Neuronal stem cell (in vitro differentiated cells): ENCODE results near the gene C2orf42.

Experiments
- DNase-seq: peaks from one replicate; pipeline ENCODE4 v3.0.0-alpha.2; 2013; ENCODE audit warnings: low spot score
- H2AFZ ChIP-seq: one replicate; pipeline ENCODE4 v1.6.1; 2013; ENCODE audit warnings: mild to moderate bottlenecking, low read length, inconsistent platforms
- H2AK5ac ChIP-seq: 2 replicates; pipeline ENCODE4 v1.6.1; 2013; ENCODE audit warnings: low read depth, mild to moderate bottlenecking, inconsistent platforms, low read length, moderate library complexity, mixed read lengths
- H2BK120ac ChIP-seq: 2 replicates; pipeline ENCODE4 v1.6.1; 2013; ENCODE audit warnings: low read depth, mild to moderate bottlenecking, inconsistent platforms, low read length, moderate library complexity, mixed read lengths
- H2BK12ac ChIP-seq: one replicate; pipeline ENCODE4 v1.6.1; 2013; ENCODE audit warnings: low read length, inconsistent platforms
- H2BK15ac ChIP-seq: 2 replicates; pipeline ENCODE4 v1.6.1; 2013; ENCODE audit warnings: mild to moderate bottlenecking, low read length, inconsistent platforms, mixed read lengths
- H2BK5ac ChIP-seq: one replicate; pipeline ENCODE4 v1.6.1; 2013; ENCODE audit warnings: inconsistent platforms, mild to moderate bottlenecking, low read length, moderate library complexity
- H3K14ac ChIP-seq: one replicate; pipeline ENCODE4 v1.6.1; 2013; ENCODE audit warnings: low read length, inconsistent platforms
- H3K18ac ChIP-seq: 2 replicates; pipeline ENCODE4 v1.6.1; 2013; ENCODE audit warnings: low read length, inconsistent platforms
- H3K23ac ChIP-seq: 2 replicates; pipeline ENCODE4 v1.6.1; 2013; ENCODE audit warnings: low read depth, mild to moderate bottlenecking, mixed read lengths, low read length, inconsistent platforms; ENCODE audit not compliant: poor library complexity
- H3K27ac ChIP-seq: replicated peaks from 3 replicates; pipeline ENCODE4 v1.5.1; 2013; ENCODE audit warnings: low read length, inconsistent platforms
- H3K27me3 ChIP-seq, 3 experiments: 2 replicates each; pipeline ENCODE4 v1.6.1; 2013; ENCODE audit warnings: low read length in 3 of 3, mild to moderate bottlenecking in 2 of 3, inconsistent platforms in 1 of 3, low read depth in 1 of 3, mixed read lengths in 1 of 3, moderate library complexity in 1 of 3; ENCODE audit not compliant: control insufficient read depth in 3 of 3, insufficient read depth in 3 of 3
- H3K36me3 ChIP-seq, 2 donors: replicated peaks in 1 of 2; 2 replicates each; pipeline ENCODE4 v1.6.1; 2013; ENCODE audit warnings: low read length in 2 of 2; ENCODE audit not compliant: control insufficient read depth in 2 of 2, insufficient read depth in 2 of 2
- H3K4ac ChIP-seq: 2 replicates; pipeline ENCODE4 v1.6.1; 2013; ENCODE audit warnings: inconsistent platforms, mild to moderate bottlenecking, low read length, moderate library complexity
- H3K4me1 ChIP-seq, 2 donors: 1 replicate in 1 of 2; 2 replicates in 1 of 2; pipeline ENCODE4 v1.6.1; 2013; ENCODE audit warnings: low read length in 2 of 2, low read depth in 1 of 2; ENCODE audit not compliant: control insufficient read depth in 2 of 2, insufficient read depth in 1 of 2
- H3K4me2 ChIP-seq: one replicate; pipeline ENCODE4 v1.6.1; 2013; ENCODE audit warnings: mild to moderate bottlenecking, low read length, inconsistent platforms; ENCODE audit not compliant: insufficient read depth, poor library complexity, severe bottlenecking
- H3K4me3 ChIP-seq, 2 donors: 2 replicates each; pipeline ENCODE4 v1.5.1; 2013; ENCODE audit warnings: low read length in 2 of 2, mild to moderate bottlenecking in 2 of 2, inconsistent platforms in 1 of 2, moderate library complexity in 1 of 2
- H3K79me1 ChIP-seq: one replicate; pipeline ENCODE4 v1.6.1; 2013; ENCODE audit warnings: low read depth, mild to moderate bottlenecking, inconsistent platforms, low read length, moderate library complexity
- H3K9ac ChIP-seq: one replicate; pipeline ENCODE4 v1.6.1; 2013; ENCODE audit warnings: mild to moderate bottlenecking, low read depth, low read length, inconsistent platforms; ENCODE audit not compliant: poor library complexity
- H3K9me3 ChIP-seq, 2 donors: replicated peaks in 1 of 2; 2 replicates each; pipeline versions ENCODE3 to v1.6.1; 2013; ENCODE audit warnings: low read length in 2 of 2, mild to moderate bottlenecking in 2 of 2, inconsistent platforms in 1 of 2, low read depth in 1 of 2, mixed read lengths in 1 of 2, moderate library complexity in 1 of 2; ENCODE audit not compliant: control insufficient read depth in 2 of 2, insufficient read depth in 1 of 2
- H4K8ac ChIP-seq: one replicate; pipeline ENCODE4 v1.6.1; 2013; ENCODE audit warnings: low read depth, mild to moderate bottlenecking, inconsistent platforms, low read length, moderate library complexity
- H4K91ac ChIP-seq: one replicate; pipeline ENCODE4 v1.6.1; 2013; ENCODE audit warnings: low read length, low read depth, mild to moderate bottlenecking, inconsistent platforms; ENCODE audit not compliant: poor library complexity
- WGBS, 2 donors: extraction: QIAGEN DNeasy Blood & Tissue Kit; methylation state at CpG; one replicate each; pipeline ENCODE4 v1.1.7; 2013; ENCODE audit warnings: missing lambda C conversion rate in 2 of 2, mixed read lengths in 1 of 2; ENCODE audit not compliant: insufficient read length in 2 of 2, insufficient replicate concordance in 1 of 2; ENCODE audit errors: extremely low coverage in 2 of 2; 5-methylcytosine and 5-hydroxymethylcytosine counted together

The C2orf42 gene

DNA sequence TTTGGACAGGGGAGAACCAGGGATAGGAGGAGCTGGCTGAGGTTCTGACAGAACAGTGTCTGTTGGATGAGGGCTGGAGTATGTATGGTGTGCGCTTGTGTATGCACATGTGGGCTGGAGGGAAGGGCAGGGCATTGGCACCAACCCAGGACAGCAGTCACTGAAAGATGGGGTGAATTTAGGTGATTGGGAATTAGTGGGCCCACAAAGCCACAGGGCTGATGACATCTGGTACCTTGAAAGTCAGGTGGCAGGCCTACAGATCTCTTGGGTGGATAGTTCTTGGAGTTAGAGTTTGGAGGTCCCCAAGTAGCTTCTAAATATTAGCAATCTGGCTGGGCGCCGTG lies 45.7 kb downstream of the C2orf42 start:
- Histone ChIP-seq H3K36me3 (peaks cover 0 to 6% of the 10 kb centered on the region in 2 donors), H2AK5ac (no peak overlapping the region), H3K9ac (no peak overlapping the region), H3K4me3 (no peak overlapping the region), H2AFZ (peak overlapping the region; percentile 51), H3K4me2 (no peak overlapping the region), H3K23ac (no peak overlapping the region), H3K4ac (no peak overlapping the region), H3K18ac (no peak overlapping the region), H3K27me3 (no peaks in the 10 kb centered on the region), H2BK12ac (no peak overlapping the region), H2BK5ac (no peak overlapping the region), H4K91ac (no peak overlapping the region), H3K9me3 (no peaks in the 10 kb centered on the region), H2BK15ac (no peak overlapping the region), H4K8ac (no peak overlapping the region), H3K4me1 (peaks cover 18 to 20% of the 10 kb centered on the region in 2 donors), H3K27ac (no peak overlapping the region), H3K79me1 (no peaks in the 10 kb centered on the region), H3K14ac (no peak overlapping the region), H2BK120ac (no peak overlapping the region)
- DNase-seq, result no peak
- no CpG with 5 or more reads among the region's 3 CpGs for WGBS, 2 donors

DNA sequence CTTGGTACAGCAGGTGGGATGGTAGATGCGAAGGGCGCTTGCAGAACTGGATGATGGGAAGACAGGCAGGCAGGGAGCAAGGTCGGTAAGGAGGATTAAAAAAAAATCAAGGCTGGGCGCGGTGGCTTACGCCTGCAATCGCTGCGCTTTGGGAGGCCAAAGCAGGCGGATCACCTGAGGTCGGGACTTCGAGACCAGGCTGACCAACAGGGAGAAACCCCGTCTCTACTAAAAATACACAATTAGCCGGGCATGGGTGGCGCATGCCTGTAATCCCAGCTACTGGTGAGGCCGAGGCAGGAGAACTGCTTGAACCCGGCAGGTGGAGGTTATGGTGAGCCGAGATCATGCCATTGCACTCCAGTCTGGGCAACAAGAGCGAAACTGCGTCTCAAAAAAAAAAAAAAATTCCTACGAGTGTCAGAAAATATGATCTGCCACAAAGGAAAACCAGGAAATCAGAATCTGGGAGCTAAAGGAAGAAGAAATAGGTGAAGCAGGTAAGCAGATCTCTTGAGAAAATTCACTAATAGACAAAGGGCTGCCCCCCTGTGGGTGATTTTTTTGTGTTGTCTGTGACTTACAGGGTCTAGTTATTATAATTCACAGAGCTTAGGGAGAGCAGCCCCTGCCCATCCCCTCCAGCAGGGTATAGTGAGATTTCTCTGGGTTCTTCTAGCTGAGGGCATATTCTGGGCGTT lies 46.2 kb downstream of the C2orf42 start:
- no peak overlapping the region for H3K9ac ChIP-seq
- no peak overlapping the region for H3K14ac ChIP-seq
- H3K36me3 ChIP-seq, result peaks cover 0 to under 1% of the 10 kb centered on the region in 2 donors
- H3K9me3 ChIP-seq, result no peaks in the 10 kb centered on the region
- H3K79me1 ChIP-seq, result no peaks in the 10 kb centered on the region
- no CpG with 5 or more reads among the region's 21 CpGs for WGBS, 2 donors
- no peak overlapping the region for H3K18ac ChIP-seq
- peak overlapping the region; percentile 40 for H2AK5ac ChIP-seq
- H2BK5ac ChIP-seq, result no peak overlapping the region
- H2BK15ac ChIP-seq, result peak overlapping the region; percentile 43
- H3K27me3 ChIP-seq, result no peaks in the 10 kb centered on the region
- no peak overlapping the region for H4K91ac ChIP-seq
- no peak overlapping the region for H3K27ac ChIP-seq
- no peak overlapping the region for H3K4me3 ChIP-seq
- no peak overlapping the region for H3K23ac ChIP-seq
- H2BK120ac ChIP-seq, result no peak overlapping the region
- peak overlapping the region; percentile 77 for H3K4ac ChIP-seq
- peaks cover 18 to 20% of the 10 kb centered on the region in 2 donors for H3K4me1 ChIP-seq
- no peak for DNase-seq
- H2AFZ ChIP-seq, result peak overlapping the region; percentile 51
- peak overlapping the region; percentile 4 for H2BK12ac ChIP-seq
- no peak overlapping the region for H3K4me2 ChIP-seq
- no peak overlapping the region for H4K8ac ChIP-seq

DNA sequence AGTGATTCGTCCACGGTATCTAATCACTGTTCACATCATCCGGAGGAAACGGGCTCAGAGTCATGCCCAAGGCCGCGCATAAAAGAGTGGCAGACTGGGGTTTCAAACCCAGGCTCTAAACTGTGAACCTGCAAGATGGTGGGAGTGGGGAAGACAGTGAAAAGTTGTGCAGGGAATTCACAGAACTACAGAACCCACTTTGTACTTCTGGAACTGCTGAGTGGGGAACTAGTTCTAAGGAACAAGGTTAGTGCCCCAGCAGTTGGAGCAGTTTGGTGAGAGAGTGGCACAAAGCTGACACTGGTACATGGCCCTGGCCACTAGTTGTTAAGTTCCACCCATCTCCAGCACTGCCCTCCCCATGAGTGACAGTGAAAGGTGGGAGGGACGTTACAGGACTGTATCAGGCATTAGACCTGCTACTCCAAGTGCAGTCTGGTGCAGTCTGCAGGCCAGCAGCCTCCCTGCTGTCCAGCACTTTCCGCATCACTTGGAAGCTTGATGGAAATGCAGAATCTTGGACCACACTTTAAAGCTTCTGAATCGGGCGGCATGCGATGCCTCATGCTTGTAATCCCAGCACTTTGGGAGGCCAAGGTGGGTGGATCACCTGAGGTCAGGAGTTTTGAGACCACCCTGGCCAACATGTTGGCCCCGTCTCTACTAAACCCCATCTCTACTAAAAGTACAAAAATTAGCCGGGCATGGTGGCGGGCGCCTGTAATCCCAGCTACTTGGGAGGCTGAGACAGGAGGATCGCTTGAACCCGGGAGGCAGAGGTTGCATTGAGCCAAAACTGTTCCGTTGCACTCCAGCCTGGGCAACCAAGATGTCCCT lies 47.3 kb downstream of the C2orf42 start:
- peak overlapping the region; percentile 70 for H4K8ac ChIP-seq
- WGBS, 2 donors, result no CpG with 5 or more reads among the region's 18 CpGs
- no peaks in the 10 kb centered on the region for H3K36me3 ChIP-seq
- peak overlapping the region; percentile 15 for H3K9ac ChIP-seq
- peak overlapping the region; percentile 90 for H3K18ac ChIP-seq
- peak overlapping the region in 1 of 2 donors; percentile 59 for H3K4me3 ChIP-seq
- no peak overlapping the region for H2BK12ac ChIP-seq
- peaks cover 18 to 20% of the 10 kb centered on the region in 2 donors for H3K4me1 ChIP-seq
- no peak overlapping the region for H3K4me2 ChIP-seq
- no peak overlapping the region for H2BK120ac ChIP-seq
- no peak overlapping the region for H2BK5ac ChIP-seq
- peak overlapping the region; percentile 10 for H2AK5ac ChIP-seq
- no peak overlapping the region for H2AFZ ChIP-seq
- no peak overlapping the region for H3K23ac ChIP-seq
- no peak overlapping the region for H4K91ac ChIP-seq
- no peaks in the 10 kb centered on the region for H3K27me3 ChIP-seq
- H3K14ac ChIP-seq, result no peak overlapping the region
- no peaks in the 10 kb centered on the region for H3K9me3 ChIP-seq
- no peaks in the 10 kb centered on the region for H3K79me1 ChIP-seq
- H3K4ac ChIP-seq, result no peak overlapping the region
- no peak for DNase-seq
- peak overlapping the region; percentile 13 for H2BK15ac ChIP-seq
- H3K27ac ChIP-seq, result no peak overlapping the region
